Fibroblast of peridontal ligament (primary cell): Measurements from ENCODE around the gene JUNB.

ENCODE experiments used
- DNase-seq: peaks from one replicate; pipeline ENCODE4 v3.0.0-alpha.2; 2010; ENCODE audit errors: extremely low read depth

Gene JUNB

DNA sequence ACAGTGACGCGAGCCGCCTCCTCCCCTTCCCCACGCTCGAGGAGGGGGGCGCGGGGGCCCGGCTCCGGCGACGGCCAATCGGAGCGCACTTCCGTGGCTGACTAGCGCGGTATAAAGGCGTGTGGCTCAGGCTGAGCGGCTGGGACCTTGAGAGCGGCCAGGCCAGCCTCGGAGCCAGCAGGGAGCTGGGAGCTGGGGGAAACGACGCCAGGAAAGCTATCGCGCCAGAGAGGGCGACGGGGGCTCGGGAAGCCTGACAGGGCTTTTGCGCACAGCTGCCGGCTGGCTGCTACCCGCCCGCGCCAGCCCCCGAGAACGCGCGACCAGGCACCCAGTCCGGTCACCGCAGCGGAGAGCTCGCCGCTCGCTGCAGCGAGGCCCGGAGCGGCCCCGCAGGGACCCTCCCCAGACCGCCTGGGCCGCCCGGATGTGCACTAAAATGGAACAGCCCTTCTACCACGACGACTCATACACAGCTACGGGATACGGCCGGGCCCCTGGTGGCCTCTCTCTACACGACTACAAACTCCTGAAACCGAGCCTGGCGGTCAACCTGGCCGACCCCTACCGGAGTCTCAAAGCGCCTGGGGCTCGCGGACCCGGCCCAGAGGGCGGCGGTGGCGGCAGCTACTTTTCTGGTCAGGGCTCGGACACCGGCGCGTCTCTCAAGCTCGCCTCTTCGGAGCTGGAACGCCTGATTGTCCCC lies at the start of gene JUNB:
TSS of gene JUNB (plus strand) at position 142 of the 706 bp plus-strand sequence. CDS start at position 428, 286 bp downstream.
- peak; percentile 97 for DNase-seq

DNA sequence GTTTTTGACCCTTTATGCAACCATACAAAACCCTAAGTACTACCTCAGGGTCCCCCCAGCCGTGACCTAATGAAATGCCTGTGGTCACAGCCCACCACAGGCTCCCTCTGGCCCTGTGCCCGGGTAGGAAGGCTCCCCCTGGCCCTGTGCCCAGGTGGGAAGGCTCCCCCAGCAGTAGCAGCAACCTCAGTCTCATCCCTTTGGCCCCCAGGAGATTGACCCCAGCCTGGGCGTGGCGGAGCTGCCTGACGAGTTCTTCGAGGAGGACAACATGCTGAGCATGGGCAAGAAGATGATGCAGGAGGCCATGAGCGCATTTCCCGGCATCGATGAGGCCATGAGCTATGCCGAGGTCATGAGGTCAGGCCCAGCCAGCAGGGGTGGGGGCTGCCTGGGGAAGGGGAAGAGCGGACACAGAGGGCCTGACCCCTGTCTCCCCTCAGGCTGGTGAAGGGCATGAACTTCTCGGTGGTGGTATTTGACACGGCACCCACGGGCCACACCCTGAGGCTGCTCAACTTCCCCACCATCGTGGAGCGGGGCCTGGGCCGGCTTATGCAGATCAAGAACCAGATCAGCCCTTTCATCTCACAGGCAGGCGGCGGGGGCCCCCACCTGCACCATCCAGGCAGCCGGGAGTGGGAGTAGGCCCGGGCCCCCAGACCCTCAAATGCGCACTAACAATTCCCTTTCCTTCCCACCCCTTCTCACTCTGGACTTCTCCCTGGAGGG lies 46.0 kb upstream of the JUNB start:
- DNase-seq = no peak

DNA sequence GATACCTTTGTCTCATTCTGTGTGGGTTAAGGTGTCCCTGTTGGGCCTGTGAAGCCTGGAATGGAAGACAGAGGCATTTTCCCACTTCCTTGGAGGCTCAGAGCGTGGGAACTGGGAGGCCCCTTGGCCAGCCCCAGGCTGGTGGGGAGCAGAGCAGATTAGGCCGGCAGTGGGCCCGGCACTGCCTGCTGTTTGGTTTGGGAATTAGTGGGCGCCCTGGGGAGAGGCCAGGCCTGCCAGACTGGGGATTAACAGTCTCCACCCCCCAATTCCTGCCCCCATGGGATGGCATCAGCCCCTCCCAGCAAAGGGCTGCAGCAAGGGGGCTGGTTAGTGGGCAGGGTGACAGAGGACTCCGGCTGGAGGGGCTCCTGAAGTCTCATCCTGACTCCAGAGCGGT lies 42.8 kb upstream of the JUNB start:
- no peak for DNase-seq

DNA sequence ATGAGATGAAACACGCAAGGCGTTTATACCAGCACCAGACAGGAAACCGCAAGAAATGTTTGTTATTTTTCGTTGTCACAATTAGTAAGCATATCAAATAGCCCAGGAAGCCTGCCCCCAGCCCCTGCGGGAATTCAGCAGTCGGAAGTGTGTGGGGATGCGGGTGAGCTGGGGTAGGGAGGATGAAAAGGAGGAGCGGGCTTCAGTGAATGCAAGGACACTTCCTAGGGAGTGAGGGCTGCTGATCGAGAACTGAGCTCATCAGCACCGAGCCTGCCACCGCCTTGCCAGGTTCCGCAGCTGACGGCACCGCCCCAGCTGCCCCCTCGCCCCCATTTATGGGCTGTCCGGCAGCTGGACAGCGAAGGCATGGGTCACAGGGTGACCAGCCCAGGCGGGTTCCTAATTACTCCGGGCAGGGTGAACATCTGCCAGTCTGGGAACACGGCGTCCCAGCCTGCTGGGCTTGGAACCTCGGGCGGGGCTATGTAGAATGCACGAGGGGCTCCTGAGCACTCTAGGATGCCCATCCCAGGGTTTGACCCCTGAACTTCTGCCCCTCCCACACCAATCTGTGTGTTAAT lies 41.3 kb upstream of the JUNB start:
- peak; percentile 43 for DNase-seq

DNA sequence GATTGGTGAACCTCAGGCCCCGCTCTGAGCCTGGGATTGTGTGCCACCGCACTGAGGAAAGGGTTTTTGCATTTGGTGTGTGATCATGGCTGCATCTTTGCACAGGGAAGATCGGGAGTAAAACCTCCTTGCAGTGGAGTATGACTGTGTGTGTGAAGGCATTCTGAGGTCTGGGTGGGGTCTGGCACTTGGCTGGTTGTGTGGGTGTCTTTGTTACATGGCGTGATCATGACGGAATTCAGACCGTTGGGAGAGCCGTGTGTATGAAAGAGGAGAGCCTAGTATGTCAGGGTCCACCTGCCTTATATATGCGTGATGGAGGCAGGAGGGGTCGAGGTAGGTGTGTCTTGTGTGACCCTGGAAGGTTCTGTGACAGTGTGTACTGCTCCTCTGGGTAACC lies 40.4 kb upstream of the JUNB start:
- peak; percentile 6 for DNase-seq

DNA sequence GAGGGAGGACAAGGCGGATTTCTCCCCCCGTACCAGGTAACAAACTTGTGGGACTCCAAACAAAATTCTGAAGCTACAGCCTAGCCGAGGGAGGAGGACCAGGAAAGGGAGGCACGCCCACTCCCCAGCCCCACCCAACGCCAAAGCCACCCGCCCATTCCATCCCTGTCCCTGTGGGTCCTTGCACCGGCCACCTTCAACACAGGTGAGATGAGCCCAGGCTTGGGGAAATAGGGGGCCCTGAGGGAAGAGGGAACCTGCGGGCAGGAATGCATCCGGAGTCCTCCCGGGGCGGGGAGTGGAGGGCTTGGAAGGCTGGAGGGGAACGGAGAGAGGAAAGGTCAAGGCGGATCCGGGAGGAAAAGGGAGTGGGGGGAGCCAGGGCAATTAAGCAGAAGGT lies 39.7 kb upstream of the JUNB start, which contains the start of gene BEST2:
TSS of gene BEST2 (plus strand) at position 157 of the 400 bp plus-strand sequence. CDS start 802 bp downstream, outside the sequence.
- no peak for DNase-seq

DNA sequence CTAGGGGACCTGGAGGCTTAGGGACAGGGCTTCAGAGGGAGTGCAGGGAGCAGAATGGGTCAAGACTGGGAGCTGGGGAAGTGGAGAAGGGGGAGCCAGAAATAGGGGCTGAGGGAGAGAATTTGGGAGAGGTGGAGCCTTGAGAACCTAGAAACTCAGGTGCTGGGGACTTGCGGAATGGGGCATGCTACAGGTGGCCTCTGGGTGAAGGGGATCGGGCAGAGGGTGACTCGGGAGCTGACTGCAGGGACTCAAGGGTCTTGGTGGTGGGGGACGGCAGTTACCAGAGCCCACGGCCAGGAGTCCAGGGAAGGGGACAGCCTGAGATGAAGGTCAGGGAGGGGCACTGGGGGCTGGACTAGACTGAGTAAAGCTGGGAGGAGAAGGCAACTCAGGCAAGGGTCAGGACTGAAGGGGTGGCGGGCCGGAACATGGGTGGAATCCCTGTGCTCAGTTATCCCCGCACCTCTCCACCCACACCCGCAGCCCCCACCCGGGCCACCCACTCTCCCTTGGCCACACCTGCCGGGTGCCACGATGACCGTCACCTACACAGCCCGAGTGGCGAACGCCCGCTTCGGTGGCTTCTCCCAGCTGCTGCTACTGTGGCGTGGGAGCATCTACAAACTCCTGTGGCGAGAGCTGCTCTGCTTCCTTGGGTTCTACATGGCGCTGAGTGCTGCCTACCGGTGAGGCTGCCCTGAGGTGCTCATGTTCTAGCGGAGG lies 39.1 kb upstream of the JUNB start:
- no peak for DNase-seq

DNA sequence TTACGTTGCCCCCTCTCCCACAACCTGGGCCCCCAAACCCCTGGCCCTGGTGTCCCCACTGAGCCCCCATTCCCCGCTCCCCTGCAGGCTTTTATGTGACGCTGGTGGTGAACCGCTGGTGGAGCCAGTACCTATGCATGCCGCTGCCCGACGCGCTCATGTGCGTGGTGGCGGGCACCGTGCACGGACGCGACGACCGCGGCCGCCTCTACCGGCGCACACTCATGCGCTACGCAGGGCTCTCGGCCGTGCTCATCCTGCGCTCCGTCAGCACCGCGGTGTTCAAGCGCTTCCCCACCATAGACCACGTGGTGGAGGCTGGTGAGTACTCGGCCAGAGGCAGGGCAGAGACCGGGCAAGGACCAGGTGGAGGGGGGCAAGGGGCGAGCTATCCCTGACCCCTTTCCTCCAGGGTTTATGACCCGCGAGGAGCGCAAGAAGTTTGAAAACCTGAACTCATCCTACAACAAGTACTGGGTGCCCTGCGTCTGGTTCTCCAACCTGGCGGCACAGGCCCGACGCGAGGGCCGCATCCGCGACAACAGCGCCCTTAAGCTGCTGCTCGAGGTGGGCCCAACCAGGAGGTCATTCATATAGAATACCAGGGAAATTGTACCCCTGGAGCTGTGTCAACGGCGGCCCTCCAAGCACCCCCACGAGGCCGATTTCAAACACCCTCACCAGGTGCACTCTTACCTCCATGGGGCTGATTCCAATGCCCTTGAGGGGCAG lies 36.7 kb upstream of the JUNB start:
- no peak for DNase-seq

DNA sequence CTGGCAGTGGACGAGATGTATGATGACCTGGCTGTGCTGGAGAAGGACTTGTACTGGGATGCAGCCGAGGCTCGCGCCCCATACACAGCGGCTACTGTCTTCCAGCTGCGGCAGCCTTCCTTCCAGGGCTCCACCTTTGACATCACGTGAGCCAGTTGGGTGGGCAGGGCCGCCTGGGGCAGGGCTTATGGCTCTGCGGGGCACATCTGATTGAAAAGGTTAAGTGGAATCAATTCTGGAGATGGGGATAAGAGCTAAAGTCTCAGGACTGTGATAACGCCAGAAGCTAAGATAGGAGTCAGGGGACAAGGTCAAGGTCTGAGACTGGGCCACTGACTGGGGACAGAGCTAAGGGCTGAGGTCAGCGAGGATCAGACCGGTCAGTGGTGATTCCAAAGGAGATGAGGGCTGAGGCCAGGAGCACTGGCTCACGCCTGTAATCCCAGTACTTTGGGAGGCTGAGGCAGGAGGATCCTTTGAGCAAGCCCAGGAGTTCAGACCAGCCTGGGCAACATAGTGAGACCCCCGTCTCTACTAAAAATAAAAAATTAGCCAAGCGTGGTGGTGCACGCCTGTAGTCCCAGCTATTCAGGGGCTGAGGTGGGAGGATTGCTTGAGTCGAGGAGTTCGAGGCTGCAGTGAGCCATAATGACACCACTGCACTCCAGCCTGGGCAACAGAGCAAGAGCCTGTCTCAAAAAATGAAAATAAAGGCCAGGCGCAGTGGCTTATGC lies 35.0 kb upstream of the JUNB start:
- no peak for DNase-seq

DNA sequence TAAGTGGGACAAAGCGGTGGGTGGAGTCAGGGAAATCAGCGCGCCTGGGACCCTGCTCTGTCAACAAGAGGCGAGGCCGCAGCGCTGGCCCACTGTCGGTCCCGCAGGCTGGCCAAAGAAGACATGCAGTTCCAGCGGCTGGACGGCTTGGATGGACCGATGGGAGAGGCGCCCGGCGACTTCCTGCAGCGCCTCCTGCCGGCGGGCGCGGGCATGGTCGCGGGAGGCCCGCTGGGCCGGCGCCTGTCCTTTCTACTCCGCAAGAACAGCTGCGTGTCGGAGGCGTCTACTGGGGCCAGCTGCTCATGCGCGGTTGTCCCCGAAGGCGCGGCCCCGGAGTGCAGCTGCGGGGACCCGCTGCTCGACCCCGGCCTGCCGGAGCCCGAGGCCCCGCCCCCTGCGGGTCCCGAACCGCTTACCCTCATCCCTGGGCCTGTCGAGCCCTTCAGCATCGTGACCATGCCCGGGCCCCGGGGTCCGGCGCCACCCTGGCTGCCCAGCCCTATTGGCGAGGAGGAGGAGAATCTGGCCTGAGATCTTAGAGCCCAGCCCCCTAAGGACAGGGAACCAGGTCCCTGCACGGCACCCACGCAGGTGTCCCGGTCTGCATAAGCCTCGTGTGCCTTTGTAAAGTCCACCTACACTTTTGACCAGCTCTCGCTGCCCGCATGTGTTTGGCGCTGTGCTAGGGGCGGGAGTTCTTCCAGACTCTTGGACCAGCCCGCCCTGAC lies 33.6 kb upstream of the JUNB start:
- DNase-seq = peak; percentile 62

DNA sequence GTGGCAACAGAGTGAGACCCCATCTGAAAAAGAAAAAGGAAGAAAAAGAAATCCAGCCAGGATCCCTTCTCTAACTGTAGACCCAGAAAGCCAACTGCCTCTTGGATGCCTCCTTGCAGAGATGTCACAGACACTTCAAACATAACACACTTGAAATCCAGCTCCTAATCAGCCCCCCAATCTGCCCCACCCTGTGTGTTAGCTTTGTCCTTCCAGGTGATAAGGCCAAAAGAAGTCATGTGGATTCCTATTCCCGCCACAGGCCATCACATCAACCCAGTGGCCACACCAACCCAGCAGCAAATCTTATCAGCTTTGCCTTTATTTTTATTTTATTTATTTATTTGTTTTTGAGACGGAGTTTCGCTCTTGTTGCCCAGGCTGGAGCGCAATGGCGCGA lies 31.6 kb upstream of the JUNB start:
- no peak for DNase-seq

DNA sequence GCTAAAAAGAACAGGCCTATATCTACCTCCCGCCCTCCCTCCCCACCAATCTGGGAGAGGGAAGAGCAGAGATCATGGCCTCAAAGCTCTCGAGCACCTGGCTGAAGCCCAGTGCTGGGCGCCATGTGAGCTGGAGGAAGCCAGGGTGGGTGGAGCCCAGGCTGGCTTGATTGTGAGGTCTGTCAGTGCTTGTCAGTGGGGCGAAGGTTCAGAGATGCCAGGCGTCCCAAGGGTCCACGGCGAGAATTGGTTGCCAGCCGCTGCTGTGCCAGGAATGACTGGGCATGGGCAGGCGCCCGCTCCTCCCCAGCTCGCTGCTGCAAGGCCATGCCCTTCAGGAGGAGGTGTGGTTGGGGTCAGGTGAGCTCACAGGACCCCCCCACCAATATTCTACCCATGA lies 28.2 kb upstream of the JUNB start:
- DNase-seq = no peak

DNA sequence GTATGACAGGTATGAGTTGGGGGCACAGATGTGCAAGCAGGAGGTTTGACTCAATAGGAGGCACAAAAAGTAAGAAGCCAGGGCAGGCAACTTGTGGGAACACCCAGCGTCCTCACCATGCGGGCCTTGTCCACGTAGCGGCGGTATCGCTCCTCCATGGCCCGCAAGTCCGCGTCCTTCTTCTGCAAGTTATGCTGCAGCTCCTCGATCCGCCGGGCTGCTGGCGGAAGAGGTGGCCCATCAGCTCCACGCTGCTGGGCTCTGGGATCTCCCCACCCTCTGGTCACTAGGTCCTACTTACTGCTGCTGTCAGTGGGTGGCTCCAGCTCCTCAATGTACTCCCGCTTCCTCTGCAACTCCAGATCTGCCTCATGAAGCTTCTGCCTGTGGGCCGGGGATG lies 26.6 kb upstream of the JUNB start:
- no peak for DNase-seq

DNA sequence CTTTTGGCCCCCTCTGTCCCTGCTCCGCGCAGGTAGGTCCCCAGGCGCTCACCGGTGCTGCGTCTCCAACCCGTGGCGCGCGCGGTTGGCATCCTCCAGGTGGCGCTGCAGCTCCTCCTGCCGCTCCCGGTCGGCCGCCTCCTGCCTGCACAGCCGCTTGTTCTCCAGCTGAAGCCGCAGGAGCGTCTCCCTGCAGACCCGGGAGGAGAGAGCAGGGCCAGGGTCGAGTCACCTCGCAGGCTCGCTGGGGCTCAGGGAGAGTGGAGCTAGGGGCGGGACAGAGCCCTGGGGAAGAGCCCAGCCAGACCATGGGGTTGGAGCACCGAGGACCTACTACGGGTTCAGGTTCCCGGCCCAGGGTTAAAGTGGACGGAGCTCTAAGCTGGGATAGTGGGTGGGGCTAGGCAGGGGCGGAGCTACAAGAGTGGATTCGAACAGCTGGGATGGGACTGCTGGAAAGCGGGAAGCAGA lies 25.2 kb upstream of the JUNB start:
- DNase-seq = peak; percentile 71

DNA sequence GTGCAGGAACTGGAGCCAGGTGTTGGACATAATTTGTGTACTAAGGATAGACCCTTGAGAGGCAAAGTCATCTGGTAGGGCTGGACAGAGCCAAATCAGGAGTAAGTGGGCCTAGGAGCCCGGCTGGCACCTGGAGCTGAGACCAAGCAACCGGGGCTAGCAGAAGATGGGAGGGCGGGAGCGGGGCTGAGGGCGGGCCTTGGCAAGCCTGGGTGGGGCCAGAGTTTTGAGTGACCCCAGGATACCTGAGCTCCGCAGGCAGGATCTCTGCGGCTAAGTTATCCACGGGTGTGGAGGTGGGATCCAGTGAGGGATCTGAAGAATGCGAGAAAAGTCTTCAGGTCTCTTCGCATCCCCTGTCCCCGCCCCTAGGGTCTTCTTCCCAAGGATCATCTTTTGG lies 24.1 kb upstream of the JUNB start:
- DNase-seq = no peak

DNA sequence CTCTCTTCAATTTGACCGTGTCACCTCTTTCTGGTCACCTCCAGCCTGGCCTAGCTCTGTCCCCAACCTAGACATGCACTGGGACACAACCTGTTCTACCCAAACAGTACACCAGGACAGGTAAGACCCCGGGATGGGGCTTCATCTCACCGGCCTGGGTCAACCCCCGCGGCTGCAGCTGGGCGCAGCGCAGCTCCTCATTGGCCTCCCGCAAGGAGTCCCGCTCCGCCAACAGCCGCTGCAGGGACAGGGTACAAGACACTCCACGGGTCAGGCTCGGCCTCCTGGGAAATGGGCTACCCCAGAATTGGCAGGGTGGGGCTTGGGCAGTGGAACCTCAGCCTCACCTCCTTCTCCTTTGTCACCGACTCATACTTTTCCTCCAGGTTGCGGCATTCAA lies 23.6 kb upstream of the JUNB start:
- DNase-seq = no peak

DNA sequence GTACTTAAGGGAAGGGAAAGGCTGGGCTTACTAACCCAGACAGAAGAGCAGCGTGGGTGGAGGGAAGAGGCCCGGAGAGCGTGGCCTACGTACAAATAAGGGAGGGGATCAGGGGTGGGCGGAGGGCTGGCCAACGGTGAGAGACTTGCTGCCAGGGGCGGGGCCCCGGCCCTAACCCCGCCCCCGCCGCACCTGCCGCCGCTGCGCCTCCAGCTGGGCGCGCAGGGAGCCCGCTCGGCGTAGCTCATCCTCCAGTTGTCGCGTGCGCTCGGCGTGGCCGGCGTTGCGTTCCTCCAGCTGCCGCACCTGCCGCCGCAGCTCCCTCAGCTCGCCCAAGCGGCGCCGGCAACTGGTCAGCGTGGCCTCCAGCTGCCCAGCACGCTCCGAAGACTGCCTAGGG lies 21.6 kb upstream of the JUNB start:
- no peak for DNase-seq

DNA sequence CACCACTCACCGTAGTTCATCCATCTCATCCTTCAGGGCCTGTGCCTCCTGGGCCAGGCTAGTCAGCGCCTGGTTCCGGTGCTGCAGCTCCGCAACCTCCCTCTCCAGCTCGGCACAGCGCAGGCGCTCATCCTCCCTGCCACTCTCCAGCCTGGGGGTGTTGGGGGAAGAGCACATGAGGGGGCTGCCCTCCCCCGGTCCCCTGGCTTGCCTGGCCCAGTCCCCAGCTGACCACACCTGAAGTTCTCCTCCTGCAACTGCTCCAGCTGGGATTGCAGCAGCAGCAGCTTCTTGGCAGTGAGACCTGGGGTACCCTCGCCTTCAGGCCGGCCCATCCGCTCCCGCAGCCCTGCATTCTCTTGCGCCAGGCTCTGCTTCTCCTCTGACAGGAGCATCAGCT lies 20.4 kb upstream of the JUNB start:
- DNase-seq = no peak

DNA sequence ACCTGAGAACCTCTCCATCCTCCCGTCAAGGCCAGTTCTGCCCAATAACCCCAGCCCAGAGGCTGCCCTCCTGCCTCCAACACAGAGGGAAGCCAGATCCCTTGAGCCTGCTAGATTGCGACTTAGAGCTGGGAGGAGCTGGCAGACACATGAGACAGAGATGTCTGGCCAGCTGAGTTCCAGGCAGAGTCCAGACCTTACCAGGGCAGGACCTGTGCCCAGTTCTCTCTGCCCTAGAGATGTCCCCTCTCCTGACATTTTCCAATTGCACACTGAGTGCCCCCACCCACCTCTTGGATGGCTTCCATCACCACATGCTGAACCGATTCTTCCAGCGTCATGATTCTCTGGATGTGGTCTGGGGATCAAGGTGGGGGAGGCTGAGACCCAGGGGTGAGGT lies 19.0 kb upstream of the JUNB start:
- no peak for DNase-seq

DNA sequence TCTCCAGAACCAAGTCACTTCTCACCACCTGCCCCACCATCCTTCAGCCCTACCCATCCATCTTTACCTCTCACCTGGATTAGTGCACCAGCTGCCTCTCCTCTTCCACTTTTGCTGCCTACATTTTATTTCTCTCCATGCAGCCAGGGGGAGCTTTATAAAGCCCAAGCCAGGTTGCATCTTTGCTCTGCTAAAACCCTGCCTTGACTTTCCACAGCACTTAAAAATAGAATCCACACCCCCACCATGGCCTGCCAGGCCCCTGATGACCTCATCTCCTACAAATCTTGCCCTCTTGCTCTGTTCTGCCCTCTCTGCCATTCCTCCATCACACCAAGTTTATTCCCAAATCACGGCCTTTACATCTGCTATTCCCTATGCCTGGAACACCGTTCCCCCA lies 17.7 kb upstream of the JUNB start:
- peak; percentile 73 for DNase-seq
